Measurements from ENCODE around the gene SAPCD1. TPM values are rescaled to one million over a fixed set of nuclear protein-coding genes. Genes with fewer than 3 reads are reported as not detected.
A peak's percentile ranks its signal among the peaks of the same experiment; 100 is the strongest.

SAPCD1 gene
- total and polyA plus RNA-seq, 10 of the 15 experiments (the other 5 are each of a cell fraction or from before 2014, with no cell fraction given): 1.6 to 13.0 (median 5.4) TPM

DNA sequence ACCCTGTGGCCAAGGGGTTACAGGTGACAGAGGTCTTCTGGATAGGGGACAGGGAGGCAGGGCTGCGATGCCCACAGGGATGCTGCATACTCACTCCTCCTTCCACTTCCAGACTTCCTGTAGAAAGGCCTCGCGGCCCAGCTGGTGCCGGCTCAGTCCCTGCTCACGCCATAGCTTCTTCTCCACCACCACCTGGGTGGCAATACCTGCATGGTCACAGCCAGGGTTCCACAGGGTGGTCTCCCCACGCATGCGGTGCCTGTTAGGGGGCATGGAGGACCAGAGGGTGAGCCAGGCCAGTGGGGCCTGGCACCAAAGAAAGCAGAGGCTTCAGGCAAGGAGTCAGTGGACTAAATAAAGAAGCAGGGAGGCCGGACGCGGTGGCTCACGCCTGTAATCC lies 23.0 kb downstream of the SAPCD1 start (continued):
- TF ChIP-seq PRDM15 (CRISPR knock-in tag; IDR thresholded peaks at IDR 0.05) (no peak), SMAD5 (IDR thresholded peaks at IDR 0.05; ENCODE audit: low read depth) (no peak), HDGF (IDR thresholded peaks at IDR 0.05) (no peak), USF2 (IDR thresholded peaks at IDR 0.05; ENCODE audit: borderline replicate concordance, low read depth, low read length) (no peak), CBFB (IDR thresholded peaks at IDR 0.05; ENCODE audit: low read depth) (no peak)

DNA sequence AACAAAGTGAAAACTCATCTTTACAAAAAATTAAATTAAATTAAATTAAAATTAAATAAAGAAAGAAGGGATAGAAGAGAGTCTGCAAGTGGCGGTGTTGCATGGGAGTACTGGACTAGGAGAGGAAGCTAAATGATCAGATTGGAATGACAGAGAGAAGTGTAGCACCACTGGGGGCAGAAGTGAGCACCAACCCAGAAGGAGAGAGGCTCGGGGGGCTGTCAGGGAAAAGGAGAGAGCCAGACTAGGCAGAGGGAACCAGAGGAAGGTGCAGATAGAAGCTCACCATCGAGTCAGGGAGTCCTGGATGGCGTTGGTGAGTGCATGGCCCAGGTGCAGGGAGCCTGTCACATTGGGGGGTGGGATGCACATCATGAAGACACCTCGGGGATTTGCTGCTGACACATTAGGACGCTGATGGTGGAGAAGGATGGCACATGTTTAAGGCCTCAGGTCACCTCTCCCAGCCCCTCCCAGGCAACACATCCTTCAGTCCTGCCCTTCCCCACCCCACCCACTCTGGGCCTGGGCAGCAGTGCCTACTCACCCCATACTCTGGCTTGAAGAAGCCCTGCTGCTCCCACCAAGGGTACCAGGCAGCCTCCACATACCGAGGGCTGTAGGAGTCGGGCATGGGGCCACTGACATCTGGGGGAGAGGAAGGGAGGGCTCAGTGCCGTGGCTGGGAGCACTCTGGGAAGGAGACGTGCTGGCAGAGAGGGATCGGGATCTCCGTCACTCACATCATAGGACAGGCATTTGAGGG lies 29.1 kb downstream of the SAPCD1 start:
- peaks cover 12% of the 10 kb centered on the region for H3K4me1 ChIP-seq (ENCODE audit: control insufficient read depth, insufficient read depth, low read length)
- ATAC-seq: peak; percentile 18; the same call in 2 of the 3 replicates
- H3K4me3 ChIP-seq: no peak overlapping the region
- in situ Hi-C loops (cut with MboI) (no loop called here), intact Hi-C loops (cut with micrococcal nuclease; ENCODE audit: unreplicated experiment) (no loop called here)
- peaks cover 21% of the 10 kb centered on the region for H3K79me2 ChIP-seq (ENCODE audit: control insufficient read depth, insufficient read depth, low read length)
- H3K9me3 ChIP-seq (replicated peaks; ENCODE audit: control insufficient read depth, insufficient read depth, low read length): no peaks in the 10 kb centered on the region
- H3K9ac ChIP-seq (ENCODE audit: control insufficient read depth, insufficient read depth, low read length): no peak overlapping the region
- ChIA-PET SMC1A (ENCODE audit: uncharacterized antibody, unreplicated experiment) (interaction anchor here (0.6 to 2.9 kb wide), 7 partner anchors 15 to 53 kb away, joined by 3 to 11 read pairs (median 5); partner anchors contain the start of gene HSPA1L), RAD21 (ENCODE audit: unreplicated experiment) (interaction anchor here (1.0 to 3.9 kb wide), 6 partner anchors 14 to 62 kb away, joined by 3 to 22 read pairs (median 11); partner anchors contain the start of genes HSPA1B, LSM2, MSH5 and VWA7), CTCF (interaction anchor here (0.5 to 4.3 kb wide), 23 partner anchors 7 to 131 kb away, joined by 3 to 41 read pairs (median 5); partner anchors contain the start of genes CLIC1, HSPA1A, HSPA1B and HSPA1L), POLR2A (interaction anchor here (0.6 to 1.4 kb wide), 8 partner anchors 31 to 88 kb away, joined by 3 to 7 read pairs (median 3); partner anchors contain the start of genes ABHD16A, CLIC1 and HSPA1B)
- H3K36me3 ChIP-seq (ENCODE audit: control insufficient read depth in 2 of 2, insufficient read depth in 2 of 2, low read length in 1 of 2): peaks cover 4 to 9% of the 10 kb centered on the region in 2 experiments; a peak in 3 of 4 replicates
- 74% methylated on average over 12 of the region's 12 CpGs for WGBS (ENCODE audit: insufficient coverage, insufficient replicate concordance, low lambda C conversion rate, missing lambda C conversion rate)
- no peak for FAIRE-seq
- BruUV-seq (replicated peaks): no TSS peak
- no peaks in the 10 kb centered on the region for H3K27me3 ChIP-seq (replicated peaks in 1 of 2; ENCODE audit: control insufficient read depth in 2 of 2, insufficient read depth in 2 of 2, low read length in 1 of 2)
- TF ChIP-seq MTA2 (IDR thresholded peaks at IDR 0.05; ENCODE audit: low read depth) (no peak), CBFB (IDR thresholded peaks at IDR 0.05; ENCODE audit: low read depth) (no peak), RAD21 (IDR thresholded peaks at IDR 0.05; ENCODE audit: insufficient read depth, low read depth, low read length) (0 out of 2 replicates have a peak, but pooled peaks have one; percentile 9), HDGF (IDR thresholded peaks at IDR 0.05) (0 out of 2 replicates have a peak, but pooled peaks have one; percentile 27), PKNOX1 (IDR thresholded peaks at IDR 0.05) (peak; percentile 30; the same call in 1 of the 2 replicates)
- TF ChIP-seq, protein P1, sequence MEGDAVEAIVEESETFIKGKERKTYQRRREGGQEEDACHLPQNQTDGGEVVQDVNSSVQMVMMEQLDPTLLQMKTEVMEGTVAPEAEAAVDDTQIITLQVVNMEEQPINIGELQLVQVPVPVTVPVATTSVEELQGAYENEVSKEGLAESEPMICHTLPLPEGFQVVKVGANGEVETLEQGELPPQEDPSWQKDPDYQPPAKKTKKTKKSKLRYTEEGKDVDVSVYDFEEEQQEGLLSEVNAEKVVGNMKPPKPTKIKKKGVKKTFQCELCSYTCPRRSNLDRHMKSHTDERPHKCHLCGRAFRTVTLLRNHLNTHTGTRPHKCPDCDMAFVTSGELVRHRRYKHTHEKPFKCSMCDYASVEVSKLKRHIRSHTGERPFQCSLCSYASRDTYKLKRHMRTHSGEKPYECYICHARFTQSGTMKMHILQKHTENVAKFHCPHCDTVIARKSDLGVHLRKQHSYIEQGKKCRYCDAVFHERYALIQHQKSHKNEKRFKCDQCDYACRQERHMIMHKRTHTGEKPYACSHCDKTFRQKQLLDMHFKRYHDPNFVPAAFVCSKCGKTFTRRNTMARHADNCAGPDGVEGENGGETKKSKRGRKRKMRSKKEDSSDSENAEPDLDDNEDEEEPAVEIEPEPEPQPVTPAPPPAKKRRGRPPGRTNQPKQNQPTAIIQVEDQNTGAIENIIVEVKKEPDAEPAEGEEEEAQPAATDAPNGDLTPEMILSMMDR (IDR thresholded peaks at IDR 0.05 in 2 of 3, conservative IDR thresholded peaks at IDR 0.05 in 1 of 3; ENCODE audit: control insufficient read depth in 2 of 3, extremely low read depth in 1 of 3, insufficient read depth in 1 of 3, low read depth in 3 of 3, low read length in 3 of 3): peak; percentile 52 to 71 (median 68)
- H3K27ac ChIP-seq (ENCODE audit: control insufficient read depth, insufficient read depth): no peak overlapping the region
- no peak for DNase-seq (ENCODE audit: low read depth, low spot score)
- no peak overlapping the region for H3K4me2 ChIP-seq (ENCODE audit: control insufficient read depth, insufficient read depth)
- H2AFZ ChIP-seq (ENCODE audit: control insufficient read depth, low read depth, low read length): no peak overlapping the region
- H4K20me1 ChIP-seq (ENCODE audit: control insufficient read depth, insufficient read depth): no peaks in the 10 kb centered on the region

Data from GM12878 (cell line).